Eye (tissue), 1 donor: Measurements from ENCODE around the gene FAM221B.

Source experiments
- DNase-seq: peaks from one replicate; pipeline ENCODE4 v3.0.0-alpha.2; 2015

The FAM221B gene

GRCh38 chr9:35845824-35846771 is 17.6 kb upstream of the FAM221B start:
- no peak for DNase-seq

GRCh38 chr9:35844628-35845270 is 16.2 kb upstream of the FAM221B start:
- DNase-seq, result peak; percentile 70

- no peak for DNase-seq
These were observed 14.3 kb upstream of the FAM221B start for GRCh38 chr9:35842795-35843194.

GRCh38 chr9:35842020-35842745 is 13.7 kb upstream of the FAM221B start:
- DNase-seq, result no peak

- no peak for DNase-seq
These were observed 13.0 kb upstream of the FAM221B start for GRCh38 chr9:35841645-35841900.

GRCh38 chr9:35840881-35841644 is 12.5 kb upstream of the FAM221B start:
- no peak for DNase-seq

- DNase-seq, result no peak
These were observed 11.4 kb upstream of the FAM221B start for GRCh38 chr9:35839926-35840325.

GRCh38 chr9:35836595-35836994 is 8.1 kb upstream of the FAM221B start:
- no peak for DNase-seq

- DNase-seq, result peak; percentile 70
These were observed 7.2 kb upstream of the FAM221B start for GRCh38 chr9:35835766-35836165.

- no peak for DNase-seq
These were observed 6.7 kb upstream of the FAM221B start for GRCh38 chr9:35835216-35835632.

- DNase-seq, result no peak
These were observed 6.0 kb upstream of the FAM221B start for GRCh38 chr9:35834260-35835215.

- DNase-seq, result no peak
These were observed 4.3 kb upstream of the FAM221B start for GRCh38 chr9:35832814-35833213.

- DNase-seq, result no peak
These were observed 2.5 kb upstream of the FAM221B start for GRCh38 chr9:35831040-35831439.

GRCh38 chr9:35829764-35830096 is 1.2 kb upstream of the FAM221B start:
- DNase-seq, result no peak

GRCh38 chr9:35829084-35829763 is 692 bp upstream of the FAM221B start, which contains the start of gene TMEM8B:
TMEM8B (plus strand) TSS chr9:35829228; CDS start chr9:35829448, 220 bp downstream.
- peak; percentile 98 for DNase-seq

GRCh38 chr9:35827486-35827885 is 1.0 kb downstream of the FAM221B start:
- DNase-seq, result no peak

- peak; percentile 82 for DNase-seq
These were observed 2.3 kb downstream of the FAM221B start for GRCh38 chr9:35826071-35826701.

- no peak for DNase-seq
These were observed 5.6 kb downstream of the FAM221B start for GRCh38 chr9:35822926-35823325.

GRCh38 chr9:35820076-35820475 is 8.5 kb downstream of the FAM221B start:
- no peak for DNase-seq

GRCh38 chr9:35818341-35818740 is 10.2 kb downstream of the FAM221B start:
- no peak for DNase-seq

- DNase-seq, result peak; percentile 42
These were observed 11.8 kb downstream of the FAM221B start for GRCh38 chr9:35816708-35817107.
